Common myeloid progenitor, CD34-positive (primary cell): ENCODE data around the gene F8A2.

Experiments
- CTCF ChIA-PET: fragments of 350-600 bp; sonication (Branson Sonifier 250); formaldehyde crosslinking; loops from one replicate; lab custom pipeline; 2021; ENCODE audit warnings: antibody characterized with exemption; lab: Charles Lee
- POLR2A ChIA-PET: fragments of 350-600 bp; sonication (Branson Sonifier 250); formaldehyde crosslinking; loops from one replicate; lab custom pipeline; 2021; ENCODE audit warnings: antibody characterized with exemption; lab: Charles Lee
- DNase-seq, 3 donors: peaks; one replicate each; pipeline versions ENCODE4 v3.0.0 to v3.0.0-alpha.2; 2013
- H3K27ac ChIP-seq, 2 experiments: 1 replicate in 1 of 2; 2 replicates in 1 of 2; pipeline ENCODE4 v1.7.0; 2013; ENCODE audit warnings: inconsistent platforms in 2 of 2, low read length in 2 of 2, mild to moderate bottlenecking in 2 of 2, low read depth in 1 of 2, moderate library complexity in 1 of 2; ENCODE audit not compliant: severe bottlenecking in 2 of 2, insufficient read depth in 1 of 2, poor library complexity in 1 of 2
- H3K27me3 ChIP-seq, 5 experiments: replicated peaks in 2 of 5; 1 replicate in 3 of 5; 2 replicates in 2 of 5; pipeline versions ENCODE4 v1.6.1 to v1.7.0; 2013; ENCODE audit warnings: low read length in 4 of 5, mild to moderate bottlenecking in 2 of 5, moderate library complexity in 2 of 5, inconsistent platforms in 1 of 5; ENCODE audit not compliant: insufficient read depth in 5 of 5, control insufficient read depth in 4 of 5
- H3K36me3 ChIP-seq, 4 experiments: 1 replicate in 2 of 4; 2 replicates in 2 of 4; pipeline versions ENCODE4 v1.6.1 to v1.7.0; 2013; ENCODE audit warnings: low read length in 3 of 4, control low read depth in 1 of 4, mild to moderate bottlenecking in 1 of 4; ENCODE audit not compliant: control insufficient read depth in 4 of 4, insufficient read depth in 4 of 4
- H3K4me1 ChIP-seq, 4 experiments: 1 replicate in 3 of 4; 2 replicates in 1 of 4; pipeline versions ENCODE4 v1.6.1 to v1.7.1; 2013; ENCODE audit warnings: low read length in 3 of 4, mild to moderate bottlenecking in 3 of 4, control low read depth in 1 of 4, inconsistent platforms in 1 of 4, moderate library complexity in 1 of 4; ENCODE audit not compliant: control insufficient read depth in 4 of 4, insufficient read depth in 4 of 4; ENCODE audit errors: control extremely low read depth in 1 of 4
- H3K4me3 ChIP-seq, 7 experiments: 1 replicate in 4 of 7; 2 replicates in 3 of 7; pipeline versions ENCODE4 v1.5.1 to v1.7.0; 2013; ENCODE audit warnings: mild to moderate bottlenecking in 7 of 7, low read length in 6 of 7, moderate library complexity in 6 of 7, inconsistent platforms in 2 of 7, low read depth in 2 of 7, control low read depth in 1 of 7; ENCODE audit not compliant: insufficient read depth in 4 of 7, control insufficient read depth in 1 of 7; ENCODE audit errors: extremely low read depth in 1 of 7
- H3K9me3 ChIP-seq, 5 experiments: 1 replicate in 4 of 5; 2 replicates in 1 of 5; pipeline versions ENCODE4 v1.6.1 to v1.7.1; 2013; ENCODE audit warnings: low read length in 4 of 5, mild to moderate bottlenecking in 2 of 5, inconsistent platforms in 1 of 5, low read depth in 1 of 5, moderate library complexity in 1 of 5; ENCODE audit not compliant: control insufficient read depth in 4 of 5, insufficient read depth in 2 of 5; ENCODE audit errors: control extremely low read depth in 1 of 5
- WGBS: methylation state at CpG from one replicate; pipeline ENCODE4 v1.1.5; 2013; ENCODE audit not compliant: insufficient coverage; 5-methylcytosine and 5-hydroxymethylcytosine counted together

Gene F8A2

GRCh38 chrX:155417769-155418168 is 35.9 kb downstream of the F8A2 start:
- ChIA-PET POLR2A (no interaction called here), CTCF (no interaction called here)
- peaks cover 0 to 4% (median 0%) of the 10 kb centered on the region in 5 experiments for H3K9me3 ChIP-seq
- WGBS = no CpG with 5 or more reads among the region's 1 CpG
- no peaks in the 10 kb centered on the region for H3K36me3 ChIP-seq
- no peak overlapping the region for H3K27ac ChIP-seq
- no peak for DNase-seq
- no peaks in the 10 kb centered on the region for H3K27me3 ChIP-seq
- H3K4me3 ChIP-seq = no peak overlapping the region
- no peaks in the 10 kb centered on the region for H3K4me1 ChIP-seq
